Measurements from ENCODE around the gene LRRC66. TPM values are rescaled to one million over a fixed set of nuclear protein-coding genes. Genes with fewer than 3 reads are reported as not detected.

LRRC66 gene
- total and polyA plus RNA-seq, 2 of the 13 experiments (the other 11 are each of a cell fraction or from before 2014, with no cell fraction given) = not detected

DNA sequence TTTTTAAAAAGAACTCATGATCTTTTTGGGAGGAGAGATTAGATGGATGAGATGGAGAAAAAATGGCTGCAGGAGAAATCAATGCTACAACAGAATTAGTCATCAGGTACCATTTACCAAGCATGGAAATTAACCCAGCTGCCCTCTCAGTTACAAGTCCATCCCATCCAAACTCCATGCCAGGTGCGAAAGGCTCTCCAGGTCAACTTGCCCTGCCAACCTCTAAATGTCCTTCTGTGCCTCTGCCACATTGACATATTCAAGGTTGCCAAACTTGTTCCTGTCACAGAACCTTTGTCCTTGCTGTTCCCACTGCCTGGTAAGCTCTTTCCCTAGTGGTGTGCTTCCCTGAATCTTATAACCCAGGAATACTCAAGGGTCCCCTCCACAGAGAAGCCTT, 38.1 kb upstream of the LRRC66 start:
- Histone ChIP-seq H3K36me3 (replicated peaks in 1 of 2; ENCODE audit: control insufficient read depth in 1 of 2, insufficient read depth in 2 of 2, low read length in 2 of 2) (0 out of 5 replicates have a peak, but pooled peaks cover 0 to 5% of the 10 kb centered on the region in 2 experiments), H4K20me1 (ENCODE audit: insufficient read depth, low read length) (no peaks in the 10 kb centered on the region), H3K79me2 (ENCODE audit: insufficient read depth, low read length) (no peaks in the 10 kb centered on the region), H3K27ac (ENCODE audit: extremely low read length, insufficient read depth, low read length) (no peak overlapping the region), H3K4me1 (ENCODE audit: insufficient read depth, low read length) (peaks cover 5% of the 10 kb centered on the region; the same call in 1 of the 2 replicates), H3K9ac (ENCODE audit: insufficient read depth, low read depth, low read length) (no peak overlapping the region), H3K27me3 (ENCODE audit: control insufficient read depth in 1 of 2, insufficient read depth in 2 of 2, low read length in 2 of 2) (no peaks in the 10 kb centered on the region), H3K4me2 (ENCODE audit: low read depth, low read length) (no peak overlapping the region), H3K9me3 (ENCODE audit: low read length) (no peaks in the 10 kb centered on the region), H2AFZ (ENCODE audit: low read length) (no peak overlapping the region), H3K4me3 (replicated peaks in 1 of 3; ENCODE audit: insufficient read depth in 1 of 3, low read depth in 2 of 3, low read length in 3 of 3) (no peak overlapping the region)
- FAIRE-seq (no peak), ATAC-seq (no peak), DNase-seq (ENCODE audit: low spot score) (no peak)
- in situ Hi-C loops (cut with HindIII; ENCODE audit: extremely low pct_ligation_motif_present, low pct_unique_long_range_greater_than_20kb) (no loop called here), intact Hi-C loops (cut with micrococcal nuclease; ENCODE audit: unreplicated experiment) (no loop called here)
- POLR2A ChIA-PET = no interaction called here
- TF ChIP-seq, protein P1, sequence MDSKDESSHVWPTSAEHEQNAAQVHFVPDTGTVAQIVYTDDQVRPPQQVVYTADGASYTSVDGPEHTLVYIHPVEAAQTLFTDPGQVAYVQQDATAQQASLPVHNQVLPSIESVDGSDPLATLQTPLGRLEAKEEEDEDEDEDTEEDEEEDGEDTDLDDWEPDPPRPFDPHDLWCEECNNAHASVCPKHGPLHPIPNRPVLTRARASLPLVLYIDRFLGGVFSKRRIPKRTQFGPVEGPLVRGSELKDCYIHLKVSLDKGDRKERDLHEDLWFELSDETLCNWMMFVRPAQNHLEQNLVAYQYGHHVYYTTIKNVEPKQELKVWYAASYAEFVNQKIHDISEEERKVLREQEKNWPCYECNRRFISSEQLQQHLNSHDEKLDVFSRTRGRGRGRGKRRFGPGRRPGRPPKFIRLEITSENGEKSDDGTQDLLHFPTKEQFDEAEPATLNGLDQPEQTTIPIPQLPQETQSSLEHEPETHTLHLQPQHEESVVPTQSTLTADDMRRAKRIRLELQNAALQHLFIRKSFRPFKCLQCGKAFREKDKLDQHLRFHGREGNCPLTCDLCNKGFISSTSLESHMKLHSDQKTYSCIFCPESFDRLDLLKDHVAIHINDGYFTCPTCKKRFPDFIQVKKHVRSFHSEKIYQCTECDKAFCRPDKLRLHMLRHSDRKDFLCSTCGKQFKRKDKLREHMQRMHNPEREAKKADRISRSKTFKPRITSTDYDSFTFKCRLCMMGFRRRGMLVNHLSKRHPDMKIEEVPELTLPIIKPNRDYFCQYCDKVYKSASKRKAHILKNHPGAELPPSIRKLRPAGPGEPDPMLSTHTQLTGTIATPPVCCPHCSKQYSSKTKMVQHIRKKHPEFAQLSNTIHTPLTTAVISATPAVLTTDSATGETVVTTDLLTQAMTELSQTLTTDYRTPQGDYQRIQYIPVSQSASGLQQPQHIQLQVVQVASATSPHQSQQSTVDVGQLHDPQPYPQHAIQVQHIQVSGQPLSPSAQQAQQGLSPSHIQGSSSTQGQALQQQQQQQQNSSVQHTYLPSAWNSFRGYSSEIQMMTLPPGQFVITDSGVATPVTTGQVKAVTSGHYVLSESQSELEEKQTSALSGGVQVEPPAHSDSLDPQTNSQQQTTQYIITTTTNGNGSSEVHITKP (CRISPR knock-in tag; IDR thresholded peaks at IDR 0.05; ENCODE audit: low read depth) = no peak
- no TSS peak for BruUV-seq (replicated peaks)
- WGBS (ENCODE audit: low lambda C conversion rate) = no CpG with 5 or more reads among the region's 1 CpG
- CTCF ChIA-PET (ENCODE audit: low intra/inter-chr PET ratio, low total read pairs) = no interaction called here

DNA sequence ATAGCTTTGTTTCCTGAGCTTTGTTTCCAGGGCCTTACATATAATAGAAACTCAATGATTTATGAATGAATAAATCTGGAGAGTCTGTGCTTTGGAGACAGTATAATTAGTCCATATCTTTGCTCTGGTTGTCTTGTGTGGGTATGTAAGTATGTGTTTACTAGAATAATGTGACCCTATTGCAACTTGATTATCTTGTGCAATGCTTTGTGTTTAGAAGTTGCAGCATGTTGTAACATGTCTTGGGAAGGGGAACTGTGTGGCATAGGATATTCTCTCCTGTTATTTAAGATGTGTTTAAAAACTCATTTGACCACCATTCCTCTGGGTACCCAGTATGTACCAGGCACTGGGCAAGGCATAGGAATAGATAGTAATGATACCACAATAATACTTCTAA, 37.0 kb upstream of the LRRC66 start:
- Histone ChIP-seq H3K79me2 (ENCODE audit: insufficient read depth, low read length) (no peaks in the 10 kb centered on the region), H3K4me1 (ENCODE audit: insufficient read depth, low read length) (peaks cover 14% of the 10 kb centered on the region), H3K4me2 (ENCODE audit: low read depth, low read length) (no peak overlapping the region), H3K27me3 (ENCODE audit: control insufficient read depth in 1 of 2, insufficient read depth in 2 of 2, low read length in 2 of 2) (no peaks in the 10 kb centered on the region), H2AFZ (ENCODE audit: low read length) (no peak overlapping the region), H3K9me3 (ENCODE audit: low read length) (no peaks in the 10 kb centered on the region), H3K4me3 (replicated peaks in 1 of 3; ENCODE audit: insufficient read depth in 1 of 3, low read depth in 2 of 3, low read length in 3 of 3) (no peak overlapping the region), H3K9ac (ENCODE audit: insufficient read depth, low read depth, low read length) (no peak overlapping the region), H4K20me1 (ENCODE audit: insufficient read depth, low read length) (no peaks in the 10 kb centered on the region), H3K27ac (ENCODE audit: extremely low read length, insufficient read depth, low read length) (no peak overlapping the region), H3K36me3 (replicated peaks in 1 of 2; ENCODE audit: control insufficient read depth in 1 of 2, insufficient read depth in 2 of 2, low read length in 2 of 2) (0 out of 5 replicates have a peak, but pooled peaks cover 0 to 5% of the 10 kb centered on the region in 2 experiments)
- no peak for DNase-seq (ENCODE audit: low spot score)
- ChIA-PET CTCF (ENCODE audit: low intra/inter-chr PET ratio, low total read pairs) (no interaction called here), POLR2A (no interaction called here)
- no peak for ATAC-seq
- BruUV-seq (replicated peaks) = no TSS peak
- intact Hi-C loops (cut with micrococcal nuclease; ENCODE audit: unreplicated experiment) (no loop called here), in situ Hi-C loops (cut with HindIII; ENCODE audit: extremely low pct_ligation_motif_present, low pct_unique_long_range_greater_than_20kb) (no loop called here)
- no peak for FAIRE-seq
- TF ChIP-seq ZNF605 (CRISPR knock-in tag; IDR thresholded peaks at IDR 0.05) = no peak
- no peak for TF ChIP-seq ZNF670 (CRISPR knock-in tag; IDR thresholded peaks at IDR 0.05; ENCODE audit: borderline replicate concordance)
- TF ChIP-seq SIN3B (IDR thresholded peaks at IDR 0.05; ENCODE audit: low read length) = no peak
- TF ChIP-seq KMT2B (CRISPR knock-in tag; IDR thresholded peaks at IDR 0.05) = no peak
- no peak for TF ChIP-seq GTF3A (CRISPR knock-in tag; conservative IDR thresholded peaks at IDR 0.05)
- TF ChIP-seq HOXA5 (CRISPR knock-in tag; IDR thresholded peaks at IDR 0.05) = no peak
- TF ChIP-seq ZNF782 (CRISPR knock-in tag; IDR thresholded peaks at IDR 0.05; ENCODE audit: borderline replicate concordance) = no peak
- TF ChIP-seq NR1H2 (CRISPR knock-in tag; IDR thresholded peaks at IDR 0.05; ENCODE audit: borderline replicate concordance, low read depth) = no peak
- TF ChIP-seq HMG20A (CRISPR knock-in tag; IDR thresholded peaks at IDR 0.05; ENCODE audit: borderline replicate concordance) = no peak
- TF ChIP-seq RBAK (CRISPR knock-in tag; IDR thresholded peaks at IDR 0.05) = no peak
- no peak for TF ChIP-seq HDAC2 (CRISPR knock-in tag; IDR thresholded peaks at IDR 0.05)

Data from HepG2 (cell line).